Neural progenitor cell (in vitro differentiated cells): ENCODE data around the gene ASIC2. TPM values are rescaled to one million over a fixed set of nuclear protein-coding genes. Genes with fewer than 3 reads are reported as not detected.

ENCODE experiments used
- DNase-seq: peaks from one replicate; pipeline ENCODE4 v3.0.0-alpha.2; 2016; ENCODE audit warnings: low spot score
- H2AFZ ChIP-seq: fragments of 200-600 bp; sonication (generic); replicated peaks from 2 replicates; pipeline ENCODE4 v1.6.1; 2016; ENCODE audit warnings: antibody characterized with exemption
- H3F3A ChIP-seq: fragments of 200-600 bp; sonication (generic); 2 replicates; pipeline ENCODE4 v1.6.1; 2016; ENCODE audit warnings: antibody characterized with exemption, low read depth
- H3K27ac ChIP-seq: fragments of 200-600 bp; sonication (generic); 2 replicates; pipeline ENCODE4 v1.5.1; 2016; ENCODE audit warnings: mild to moderate bottlenecking
- H3K27me3 ChIP-seq: fragments of 200-600 bp; sonication (generic); 2 replicates; pipeline ENCODE4 v1.6.1; 2016; ENCODE audit warnings: mild to moderate bottlenecking, moderate library complexity
- H3K36me3 ChIP-seq: fragments of 200-600 bp; sonication (generic); 2 replicates; pipeline ENCODE4 v1.5.1; 2016
- H3K4me1 ChIP-seq: fragments of 200-600 bp; sonication (generic); 2 replicates; pipeline ENCODE4 v1.6.1; 2016; ENCODE audit warnings: mixed run types
- H3K4me2 ChIP-seq: fragments of 200-600 bp; sonication (generic); 2 replicates; pipeline ENCODE4 v1.6.1; 2016
- H3K4me3 ChIP-seq: fragments of 200-600 bp; sonication (generic); 2 replicates; pipeline ENCODE4 v1.5.1; 2016
- H3K79me2 ChIP-seq: fragments of 200-600 bp; sonication (generic); 2 replicates; pipeline ENCODE4 v1.6.1; 2016; ENCODE audit warnings: low read depth
- H3K9ac ChIP-seq: fragments of 200-600 bp; sonication (generic); 2 replicates; pipeline ENCODE4 v1.6.1; 2016
- H3K9me3 ChIP-seq: fragments of 200-600 bp; sonication (generic); 2 replicates; pipeline ENCODE4 v1.5.1; 2016; ENCODE audit warnings: low read depth
- H4K20me1 ChIP-seq: fragments of 200-600 bp; sonication (generic); 2 replicates; pipeline ENCODE4 v1.6.1; 2016; ENCODE audit warnings: low read depth
- H3K27ac Mint-ChIP-seq: 3 replicates; pipeline ENCODE4 v1.8.0; 2021; ENCODE audit warnings: mixed read lengths
- H3K27me3 Mint-ChIP-seq: 2 replicates; pipeline ENCODE4 v1.8.0; 2022; ENCODE audit warnings: low read depth, mild to moderate bottlenecking, inconsistent platforms, moderate library complexity, mixed read lengths; ENCODE audit not compliant: insufficient read depth
- H3K36me3 Mint-ChIP-seq: 3 replicates; pipeline ENCODE4 v1.8.0; 2021; ENCODE audit warnings: mixed read lengths
- H3K4me1 Mint-ChIP-seq: 3 replicates; pipeline ENCODE4 v1.8.0; 2021; ENCODE audit warnings: mixed read lengths
- H3K4me3 Mint-ChIP-seq: 3 replicates; pipeline ENCODE4 v1.8.0; 2021; ENCODE audit warnings: mild to moderate bottlenecking, moderate library complexity, mixed read lengths
- H3K9me3 Mint-ChIP-seq: 3 replicates; pipeline ENCODE4 v1.8.0; 2020; ENCODE audit warnings: mixed read lengths
- CTCF ChIP-seq: fragments of 200-600 bp; sonication (generic); IDR thresholded peaks from 2 replicates; pipeline ENCODE4 v1.5.1; 2017; ENCODE audit warnings: antibody characterized with exemption, mild to moderate bottlenecking
- EZH2 ChIP-seq: fragments of 200-600 bp; sonication (generic); IDR thresholded peaks from 2 replicates; pipeline ENCODE4 v1.6.1; 2017; ENCODE audit warnings: antibody characterized with exemption, mild to moderate bottlenecking, moderate library complexity
- EZH2phosphoT487 ChIP-seq: fragments of 200-600 bp; sonication (generic); IDR thresholded peaks from 2 replicates; pipeline ENCODE4 v1.6.1; 2017; ENCODE audit warnings: antibody characterized with exemption
- total RNA-seq: library from RNA; depleted of rRNA; stranded (reverse); fragments of >200 nt; gene quantifications from 2 replicates; pipeline ENCODE4 v1.2.3, GENCODE V29; 2015; ENCODE audit warnings: low replicate concordance

ASIC2 gene
- total RNA-seq, 1 donor from 2014 or later: 2.3 TPM

GRCh38 chr17:33269337-33270060 lies 23.6 kb downstream of the ASIC2 start:
- Histone ChIP-seq H3K79me2 (no peaks in the 10 kb centered on the region), H3K4me3 (no peak overlapping the region), H2AFZ (no peak overlapping the region), H3K4me1 (no peaks in the 10 kb centered on the region), H4K20me1 (no peaks in the 10 kb centered on the region), H3K9me3 (no peaks in the 10 kb centered on the region), H3K9ac (no peak overlapping the region), H3K4me2 (no peak overlapping the region), H3F3A (no peaks in the 10 kb centered on the region), H3K27me3 (peaks cover 7% of the 10 kb centered on the region), H3K27ac (no peak overlapping the region), H3K36me3 (no peaks in the 10 kb centered on the region)
- Mint-ChIP-seq H3K4me3 (no peak overlapping the region), H3K4me1 (no peaks in the 10 kb centered on the region), H3K9me3 (no peaks in the 10 kb centered on the region), H3K27me3 (no peaks in the 10 kb centered on the region), H3K27ac (no peak overlapping the region), H3K36me3 (no peaks in the 10 kb centered on the region)
- DNase-seq: no peak
- TF ChIP-seq EZH2: no peak
- no peak for TF ChIP-seq CTCF
- TF ChIP-seq EZH2phosphoT487: no peak

- no peak overlapping the region for H3K9ac ChIP-seq
- H3K4me1 ChIP-seq: no peaks in the 10 kb centered on the region
- no peak for DNase-seq
- peaks cover 2% of the 10 kb centered on the region for H3K27me3 Mint-ChIP-seq
- no peak overlapping the region for H3K4me3 Mint-ChIP-seq
- H3K36me3 ChIP-seq: no peaks in the 10 kb centered on the region
- H3K27ac Mint-ChIP-seq: no peak overlapping the region
- H3K9me3 Mint-ChIP-seq: no peaks in the 10 kb centered on the region
- H3K27me3 ChIP-seq: peaks cover 7% of the 10 kb centered on the region
- no peaks in the 10 kb centered on the region for H3K79me2 ChIP-seq
- H3K36me3 Mint-ChIP-seq: no peaks in the 10 kb centered on the region
- H3K9me3 ChIP-seq: no peaks in the 10 kb centered on the region
- no peak overlapping the region for H2AFZ ChIP-seq
- H3K4me1 Mint-ChIP-seq: no peaks in the 10 kb centered on the region
- H3K4me2 ChIP-seq: no peak overlapping the region
- no peak overlapping the region for H3K27ac ChIP-seq
- TF ChIP-seq EZH2 (no peak), CTCF (no peak), EZH2phosphoT487 (no peak)
- no peaks in the 10 kb centered on the region for H4K20me1 ChIP-seq
- H3F3A ChIP-seq: no peaks in the 10 kb centered on the region
- H3K4me3 ChIP-seq: no peak overlapping the region
Measured at GRCh38 chr17:33267851-33268548, 25.1 kb downstream of the ASIC2 start.

GRCh38 chr17:33267271-33267790 lies 25.8 kb downstream of the ASIC2 start:
- no peak overlapping the region for H3K4me3 ChIP-seq
- TF ChIP-seq CTCF (no peak), EZH2phosphoT487 (no peak), EZH2 (no peak)
- no peaks in the 10 kb centered on the region for H3K9me3 Mint-ChIP-seq
- no peaks in the 10 kb centered on the region for H3K9me3 ChIP-seq
- no peaks in the 10 kb centered on the region for H3K4me1 ChIP-seq
- no peak overlapping the region for H2AFZ ChIP-seq
- no peak overlapping the region for H3K4me2 ChIP-seq
- H3K9ac ChIP-seq: no peak overlapping the region
- no peak overlapping the region for H3K4me3 Mint-ChIP-seq
- no peaks in the 10 kb centered on the region for H3F3A ChIP-seq
- H3K27ac Mint-ChIP-seq: no peak overlapping the region
- no peaks in the 10 kb centered on the region for H3K36me3 Mint-ChIP-seq
- H4K20me1 ChIP-seq: no peaks in the 10 kb centered on the region
- H3K4me1 Mint-ChIP-seq: no peaks in the 10 kb centered on the region
- H3K36me3 ChIP-seq: no peaks in the 10 kb centered on the region
- no peaks in the 10 kb centered on the region for H3K79me2 ChIP-seq
- no peak overlapping the region for H3K27ac ChIP-seq
- DNase-seq: no peak
- peaks cover 2% of the 10 kb centered on the region for H3K27me3 Mint-ChIP-seq
- peaks cover 7% of the 10 kb centered on the region for H3K27me3 ChIP-seq
